K562 (cell line): ENCODE measurements around the gene IGFALS.

Experiments
- CBX5 ChIP-seq: IDR thresholded peaks from 2 replicates; pipeline ENCODE4 v1.6.1; 2014; ENCODE audit warnings: low read depth, borderline replicate concordance
- CXXC5 ChIP-seq: fragments of 250-450 bp; sonication (Bioruptor Pico); IDR thresholded peaks from 2 replicates; pipeline ENCODE4 v1.8.0; 2022; ENCODE audit warnings: inconsistent platforms, mild to moderate bottlenecking, moderate library complexity
- ELF4 ChIP-seq: fragments of 450-650 bp; formaldehyde crosslinking; IDR thresholded peaks from 2 replicates; pipeline ENCODE4 v1.4.0; 2022; ENCODE audit warnings: missing genetic modification characterization
- PCBP2 ChIP-seq: fragments of 200-400 bp; formaldehyde crosslinking; IDR thresholded peaks from 2 replicates; pipeline ENCODE4 v1.6.1; 2018; ENCODE audit warnings: low read length, low read depth, mild to moderate bottlenecking, moderate library complexity; ENCODE audit not compliant: poor library complexity, severe bottlenecking
- SIRT6 ChIP-seq: IDR thresholded peaks from one replicate; pipeline ENCODE4 v1.6.1; 2012; ENCODE audit warnings: low read depth, mild to moderate bottlenecking, control low read depth, inconsistent platforms, low read length, moderate library complexity

DNA sequence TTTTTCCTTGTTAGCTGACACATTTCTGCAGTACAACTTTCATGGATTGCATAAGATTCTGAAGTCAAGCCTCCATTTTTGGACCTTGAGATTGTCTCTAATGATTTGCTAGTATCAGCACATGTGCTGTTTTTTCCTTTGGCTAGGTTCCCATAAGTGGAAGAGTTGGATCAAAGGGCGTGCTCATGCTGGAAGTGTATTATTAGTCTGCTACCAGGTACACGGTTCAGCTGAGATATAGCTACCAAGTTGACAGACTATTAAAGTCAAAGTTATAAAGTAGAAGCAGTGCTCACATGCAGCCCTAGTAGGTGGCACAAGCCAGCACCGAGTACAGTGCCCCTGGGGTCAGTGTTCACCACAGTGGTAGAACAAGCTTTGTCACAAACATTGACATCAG is 36.7 kb upstream of the IGFALS start:
- TF ChIP-seq SIRT6 (no peak), CBX5 (no peak), ELF4 (no peak), PCBP2 (no peak), CXXC5 (CRISPR knock-in tag) (no peak)
